K562 (cell line): ENCODE results near the gene PHKG2. TPM values are rescaled to one million over a fixed set of nuclear protein-coding genes. Genes with fewer than 3 reads are reported as not detected.

ENCODE experiments used
- ATF2 ChIP-seq: sonication (generic); formaldehyde crosslinking; IDR thresholded peaks from 2 replicates; pipeline ENCODE4 v1.8.1; 2022; ENCODE audit warnings: missing genetic modification reagents
- E2F1 ChIP-seq: sonication (generic); formaldehyde crosslinking; IDR thresholded peaks from 2 replicates; pipeline ENCODE4 v1.8.1; 2023; ENCODE audit warnings: mild to moderate bottlenecking, missing genetic modification reagents, moderate library complexity
- E2F5 ChIP-seq: sonication (generic); formaldehyde crosslinking; IDR thresholded peaks from 2 replicates; pipeline ENCODE4 v1.8.0; 2022; ENCODE audit warnings: mild to moderate bottlenecking, missing genetic modification reagents
- EGR1 ChIP-seq: fragments of 450-650 bp; conservative IDR thresholded peaks from 2 replicates; pipeline ENCODE4 v1.6.1; 2017; ENCODE audit warnings: mild to moderate bottlenecking
- FOXK2 ChIP-seq, 2 experiments: fragments of 450-650 bp; IDR thresholded peaks in 1 of 2; conservative IDR thresholded peaks in 1 of 2; 2 replicates each; pipeline ENCODE4 v1.6.1; 2016; ENCODE audit warnings: low read depth in 2 of 2, mild to moderate bottlenecking in 1 of 2
- FUS ChIP-seq: fragments of 200-400 bp; formaldehyde crosslinking; optimal IDR thresholded peaks from 2 replicates; pipeline ENCODE3; 2017; ENCODE audit warnings: low read depth, low read length
- GABPA ChIP-seq: fragments of 200-800 bp; sonication (Bioruptor generic); conservative IDR thresholded peaks from 2 replicates; pipeline ENCODE4 v1.6.1; 2016; ENCODE audit warnings: low read depth, missing genetic modification characterization, missing compliant biosample characterization
- MAX ChIP-seq: sonication (generic); formaldehyde crosslinking; IDR thresholded peaks from 2 replicates; pipeline ENCODE4 v1.9.0; 2022; ENCODE audit warnings: mild to moderate bottlenecking, missing genetic modification reagents
- NFATC3 ChIP-seq: fragments of 450-650 bp; IDR thresholded peaks from 2 replicates; pipeline ENCODE4 v1.6.1; 2017; ENCODE audit warnings: mild to moderate bottlenecking
- NFIX ChIP-seq: fragments of 250-450 bp; sonication (Bioruptor Pico); IDR thresholded peaks from 2 replicates; pipeline ENCODE4 v1.4.0; 2020; ENCODE audit warnings: low read depth, mild to moderate bottlenecking, moderate library complexity
- PHB ChIP-seq: fragments of 250-450 bp; sonication (Bioruptor Pico); IDR thresholded peaks from 2 replicates; pipeline ENCODE4 v1.5.0; 2021
- PYGO2 ChIP-seq: fragments of 450-650 bp; IDR thresholded peaks from 2 replicates; pipeline ENCODE4 v1.6.1; 2016; ENCODE audit warnings: mild to moderate bottlenecking, missing genetic modification characterization, moderate library complexity, missing compliant biosample characterization
- RHOXF2B ChIP-seq: fragments of 250-450 bp; sonication (Bioruptor Pico); conservative IDR thresholded peaks from 2 replicates; pipeline ENCODE4 v1.5.1; 2021
- SREBF2 ChIP-seq: sonication (generic); formaldehyde crosslinking; IDR thresholded peaks from 2 replicates; pipeline ENCODE4 v1.4.0; 2020; ENCODE audit warnings: mild to moderate bottlenecking, missing genetic modification reagents
- TAF9B ChIP-seq: fragments of 450-650 bp; IDR thresholded peaks from 2 replicates; pipeline ENCODE4 v1.6.1; 2018; ENCODE audit warnings: mild to moderate bottlenecking; ENCODE audit not compliant: partially characterized antibody
- U2AF1 ChIP-seq: fragments of 200-400 bp; formaldehyde crosslinking; optimal IDR thresholded peaks from 2 replicates; pipeline ENCODE3; 2017; ENCODE audit warnings: mild to moderate bottlenecking, low read depth, low read length, moderate library complexity
- WHSC1 ChIP-seq: IDR thresholded peaks from one replicate; pipeline ENCODE4 v1.6.1; 2012; ENCODE audit warnings: low read length, control low read depth, inconsistent platforms
- ZNF644 ChIP-seq: fragments of 200-800 bp; sonication (Bioruptor generic); IDR thresholded peaks from 2 replicates; pipeline ENCODE4 v1.6.1; 2016; ENCODE audit warnings: low read depth, missing genetic modification characterization, missing compliant biosample characterization
- ZNF668 ChIP-seq: fragments of 250-450 bp; sonication (Bioruptor Pico); IDR thresholded peaks from 2 replicates; pipeline ENCODE4 v1.8.0; 2022; ENCODE audit warnings: mild to moderate bottlenecking, inconsistent platforms
- polyA plus RNA-seq, 8 experiments: library from polyadenylated mRNA; depleted of rRNA in 4 of 8; stranded (reverse) in 5 of 8; unstranded in 3 of 8; fragments of >200 nt; fragmentation: Nextera tagmentation in 2 of 8; fragmentation: Illumina TruSeq in 1 of 8; extraction: Ambion mirVana in 2 of 8; extraction: Trizol in 1 of 8; gene quantifications; 2 replicates each; pipeline versions ENCODE4 v1.2.1 to v1.2.3, GENCODE V29; 2011 to 2014; ENCODE audit warnings: inconsistent platforms in 1 of 8, missing spikeins in 1 of 8
- total RNA-seq, 7 experiments: library from RNA; depleted of rRNA in 6 of 7; stranded (reverse); fragments of >200 nt in 6 of 7; fragmentation: Illumina TruSeq in 2 of 7; extraction: Trizol in 2 of 7; gene quantifications; 2 replicates each; pipeline versions ENCODE4 v1.2.1 to v1.2.3, GENCODE V29; 2011 to 2021; ENCODE audit warnings: low replicate concordance in 1 of 7
- TF ChIP-seq, protein P1 (sequence below): sonication (generic); formaldehyde crosslinking; IDR thresholded peaks from 2 replicates; pipeline ENCODE4 v1.5.0; 2020; ENCODE audit warnings: missing genetic modification reagents
- TF ChIP-seq, protein P2 (sequence below): fragments of 450-650 bp; formaldehyde crosslinking; conservative IDR thresholded peaks from 2 replicates; pipeline ENCODE4 v1.4.0; 2022; ENCODE audit warnings: mild to moderate bottlenecking, missing genetic modification characterization
- TF ChIP-seq, protein P3 (sequence below): fragments of 250-450 bp; sonication (Bioruptor Pico); IDR thresholded peaks from 2 replicates; pipeline ENCODE4 v1.8.0; 2021; ENCODE audit warnings: moderate library complexity, mild to moderate bottlenecking, inconsistent platforms

Gene PHKG2
- total and polyA plus RNA-seq, 9 of the 15 experiments (the other 6 are each of a cell fraction or from before 2014, with no cell fraction given): 5.8 to 54.2 (median 30.7) TPM

DNA sequence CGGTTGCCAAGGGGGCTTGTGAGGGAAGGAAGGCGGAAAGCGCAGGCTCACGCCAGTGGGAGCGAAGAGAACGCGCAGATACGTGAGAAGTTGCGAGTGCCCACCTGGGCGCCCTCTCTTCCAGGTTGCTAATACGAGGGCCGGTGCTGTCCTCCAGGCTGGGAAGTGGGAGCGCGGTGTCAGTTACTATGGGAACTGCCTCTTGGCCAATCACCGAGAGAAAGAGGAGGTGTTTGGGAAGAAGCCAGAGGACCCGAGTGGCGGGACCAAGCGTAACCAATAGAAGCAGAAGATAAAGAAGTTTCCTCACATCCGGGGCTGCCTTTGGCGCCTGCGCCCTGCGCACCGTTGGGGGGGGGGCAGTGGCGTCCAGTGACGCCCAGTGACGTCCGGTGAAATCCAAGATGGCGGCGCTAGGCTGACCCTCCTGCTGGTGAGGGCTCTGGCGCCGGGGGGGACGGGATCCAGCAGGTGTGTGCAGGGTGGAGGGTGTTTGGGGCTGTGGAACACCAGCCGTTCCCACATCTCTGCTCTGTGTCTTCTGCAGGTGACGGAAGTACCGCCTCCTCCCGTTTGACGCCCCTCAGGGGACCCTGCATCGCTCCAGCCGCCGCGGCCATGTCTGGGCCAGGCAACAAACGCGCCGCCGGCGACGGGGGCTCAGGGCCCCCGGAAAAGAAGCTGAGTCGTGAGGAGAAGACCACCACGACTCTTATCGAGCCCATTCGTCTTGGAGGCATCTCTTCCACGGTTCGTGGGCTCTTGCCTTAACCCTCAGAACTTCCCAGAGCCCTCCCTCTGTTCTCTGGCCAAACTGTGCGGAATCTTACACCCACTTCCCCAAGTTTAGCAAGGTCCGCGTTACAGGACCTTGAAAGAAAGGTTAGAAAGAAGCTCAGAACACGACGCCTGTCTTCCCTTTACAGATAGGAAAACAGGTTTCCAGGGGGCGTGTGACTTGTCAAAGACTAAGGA is 14.0 kb downstream of the PHKG2 start, which contains the start of the genes CFAP119 and RNF40 (continued):
- TF ChIP-seq E2F1: no peak
- no peak for TF ChIP-seq EGR1
- no peak for TF ChIP-seq WHSC1
- TF ChIP-seq NFIX: no peak
- TF ChIP-seq SREBF2 (CRISPR knock-in tag): no peak
- no peak for TF ChIP-seq ATF2 (CRISPR knock-in tag)
- no peak for TF ChIP-seq PHB
- TF ChIP-seq GABPA (tag): peak; percentile 83
- TF ChIP-seq, protein P1, sequence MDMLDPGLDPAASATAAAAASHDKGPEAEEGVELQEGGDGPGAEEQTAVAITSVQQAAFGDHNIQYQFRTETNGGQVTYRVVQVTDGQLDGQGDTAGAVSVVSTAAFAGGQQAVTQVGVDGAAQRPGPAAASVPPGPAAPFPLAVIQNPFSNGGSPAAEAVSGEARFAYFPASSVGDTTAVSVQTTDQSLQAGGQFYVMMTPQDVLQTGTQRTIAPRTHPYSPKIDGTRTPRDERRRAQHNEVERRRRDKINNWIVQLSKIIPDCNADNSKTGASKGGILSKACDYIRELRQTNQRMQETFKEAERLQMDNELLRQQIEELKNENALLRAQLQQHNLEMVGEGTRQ (CRISPR knock-in tag): no peak
- TF ChIP-seq FOXK2 (conservative IDR thresholded peaks at IDR 0.05 in 1 of 2, IDR thresholded peaks at IDR 0.05 in 1 of 2; ENCODE audit: low read depth in 2 of 2): peak; percentile 52 to 59; a peak in 2 of 4 replicates
- TF ChIP-seq, protein P2, sequence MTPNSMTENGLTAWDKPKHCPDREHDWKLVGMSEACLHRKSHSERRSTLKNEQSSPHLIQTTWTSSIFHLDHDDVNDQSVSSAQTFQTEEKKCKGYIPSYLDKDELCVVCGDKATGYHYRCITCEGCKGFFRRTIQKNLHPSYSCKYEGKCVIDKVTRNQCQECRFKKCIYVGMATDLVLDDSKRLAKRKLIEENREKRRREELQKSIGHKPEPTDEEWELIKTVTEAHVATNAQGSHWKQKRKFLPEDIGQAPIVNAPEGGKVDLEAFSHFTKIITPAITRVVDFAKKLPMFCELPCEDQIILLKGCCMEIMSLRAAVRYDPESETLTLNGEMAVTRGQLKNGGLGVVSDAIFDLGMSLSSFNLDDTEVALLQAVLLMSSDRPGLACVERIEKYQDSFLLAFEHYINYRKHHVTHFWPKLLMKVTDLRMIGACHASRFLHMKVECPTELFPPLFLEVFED (CRISPR knock-in tag): no peak
- TF ChIP-seq FUS: no peak
- TF ChIP-seq ZNF644 (tag): no peak
- TF ChIP-seq ZNF668 (CRISPR knock-in tag): no peak
- TF ChIP-seq NFATC3: no peak
- no peak for TF ChIP-seq PYGO2
- TF ChIP-seq TAF9B: peak; percentile 91
- TF ChIP-seq E2F5 (CRISPR knock-in tag): no peak
- TF ChIP-seq U2AF1: no peak
- TF ChIP-seq RHOXF2B (CRISPR knock-in tag): no peak
- TF ChIP-seq MAX (CRISPR knock-in tag): peak; percentile 40
- TF ChIP-seq, protein P3, sequence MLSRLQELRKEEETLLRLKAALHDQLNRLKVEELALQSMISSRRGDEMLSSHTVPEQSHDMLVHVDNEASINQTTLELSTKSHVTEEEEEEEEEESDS (CRISPR knock-in tag): no peak
